ENCODE results near the gene COL1A2. TPM values are rescaled to one million over a fixed set of nuclear protein-coding genes. Genes with fewer than 3 reads are reported as not detected.

Gene COL1A2
- total and polyA plus RNA-seq, 5 donors from 2014 or later = not detected

DNA sequence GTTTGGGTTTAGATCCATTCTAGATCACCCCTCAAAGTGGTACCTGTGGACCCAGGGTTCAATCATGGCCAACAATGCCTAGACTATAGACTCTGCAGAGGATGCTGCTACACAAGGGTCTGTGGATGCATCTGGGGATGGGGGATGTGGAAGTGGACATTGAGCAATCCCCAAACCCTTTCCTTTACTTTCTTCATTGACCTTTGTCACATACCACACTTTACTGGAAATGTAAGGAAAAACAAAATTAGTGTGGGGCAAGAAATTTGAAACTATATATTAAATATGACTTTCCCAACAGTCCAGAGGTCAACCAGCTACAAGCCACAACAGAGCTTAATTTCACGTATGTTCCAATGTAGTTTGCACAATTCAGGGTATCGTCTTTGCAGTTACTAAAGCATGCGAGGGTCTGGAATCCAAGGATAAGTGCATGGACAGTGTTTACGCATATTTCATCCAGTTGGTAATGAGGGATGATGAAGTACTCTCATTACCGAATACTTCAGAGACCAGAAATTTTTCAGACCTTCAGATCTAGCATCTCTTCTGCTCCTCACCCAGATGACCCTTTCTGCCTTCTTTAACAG lies 81.7 kb downstream of the COL1A2 start:
- Mint-ChIP-seq H3K9me3 (peaks cover 0 to 5% (median 1%) of the 10 kb centered on the region in 7 donors), H3K27ac (no peak overlapping the region), H3K36me3 (no peaks in the 10 kb centered on the region), H3K4me3 (no peak overlapping the region), H3K27me3 (peaks cover 30% of the 10 kb centered on the region), H3K4me1 (no peaks in the 10 kb centered on the region)
- peaks cover 4 to 6% of the 10 kb centered on the region in 2 experiments for H3K9me3 ChIP-seq (ENCODE audit: control insufficient read depth in 2 of 2, low read length in 2 of 2)
- H3K27me3 ChIP-seq (ENCODE audit: control insufficient read depth, insufficient read depth, low read length) = peaks cover 5% of the 10 kb centered on the region
- no peak for ATAC-seq (ENCODE audit: low read depth in 2 of 2)
- no peaks in the 10 kb centered on the region for H3K36me3 ChIP-seq (ENCODE audit: control insufficient read depth, insufficient read depth, low read length)
- no peak overlapping the region for H3K4me3 ChIP-seq (ENCODE audit: low read depth, low read length)
- DNase-seq = no peak
- H3K4me1 ChIP-seq (ENCODE audit: control insufficient read depth, insufficient read depth, low read length, poor library complexity, severe bottlenecking) = no peaks in the 10 kb centered on the region
- H3K27ac ChIP-seq (ENCODE audit: insufficient read depth, low read length, poor library complexity, severe bottlenecking) = no peak overlapping the region

DNA sequence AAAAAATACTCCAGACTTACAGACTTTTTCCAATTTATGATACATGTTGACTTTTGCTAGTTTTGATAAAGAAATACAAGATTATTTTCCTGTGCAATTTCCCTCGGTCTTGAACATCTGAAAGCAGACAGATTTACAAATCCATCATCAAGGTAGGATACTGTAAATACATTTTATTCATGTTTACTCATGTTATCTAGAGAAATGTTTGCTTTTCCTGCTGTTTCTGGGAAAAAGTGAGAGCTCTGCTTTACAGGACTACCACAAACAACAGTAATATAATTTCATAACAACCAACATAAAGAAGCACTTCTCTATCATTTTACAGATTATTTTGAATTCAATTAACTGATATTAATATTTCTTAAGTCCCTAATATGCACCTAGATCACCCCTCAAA lies 83.2 kb downstream of the COL1A2 start:
- no peak overlapping the region for H3K27ac ChIP-seq (ENCODE audit: insufficient read depth, low read length, poor library complexity, severe bottlenecking)
- H3K27ac Mint-ChIP-seq = no peak overlapping the region
- H3K9me3 Mint-ChIP-seq = peaks cover 0 to 1% (median 0%) of the 10 kb centered on the region in 7 donors
- H3K36me3 Mint-ChIP-seq = no peaks in the 10 kb centered on the region
- DNase-seq (no peak), ATAC-seq (ENCODE audit: low read depth in 2 of 2) (no peak)
- H3K4me3 Mint-ChIP-seq = no peak overlapping the region
- no peaks in the 10 kb centered on the region for H3K36me3 ChIP-seq (ENCODE audit: control insufficient read depth, insufficient read depth, low read length)
- H3K27me3 Mint-ChIP-seq = peaks cover 30% of the 10 kb centered on the region
- H3K9me3 ChIP-seq (ENCODE audit: control insufficient read depth in 2 of 2, low read length in 2 of 2) = no peaks in the 10 kb centered on the region
- no peaks in the 10 kb centered on the region for H3K4me1 Mint-ChIP-seq
- H3K4me3 ChIP-seq (ENCODE audit: low read depth, low read length) = no peak overlapping the region
- H3K4me1 ChIP-seq (ENCODE audit: control insufficient read depth, insufficient read depth, low read length, poor library complexity, severe bottlenecking) = no peaks in the 10 kb centered on the region
- peaks cover 5% of the 10 kb centered on the region for H3K27me3 ChIP-seq (ENCODE audit: control insufficient read depth, insufficient read depth, low read length)

DNA sequence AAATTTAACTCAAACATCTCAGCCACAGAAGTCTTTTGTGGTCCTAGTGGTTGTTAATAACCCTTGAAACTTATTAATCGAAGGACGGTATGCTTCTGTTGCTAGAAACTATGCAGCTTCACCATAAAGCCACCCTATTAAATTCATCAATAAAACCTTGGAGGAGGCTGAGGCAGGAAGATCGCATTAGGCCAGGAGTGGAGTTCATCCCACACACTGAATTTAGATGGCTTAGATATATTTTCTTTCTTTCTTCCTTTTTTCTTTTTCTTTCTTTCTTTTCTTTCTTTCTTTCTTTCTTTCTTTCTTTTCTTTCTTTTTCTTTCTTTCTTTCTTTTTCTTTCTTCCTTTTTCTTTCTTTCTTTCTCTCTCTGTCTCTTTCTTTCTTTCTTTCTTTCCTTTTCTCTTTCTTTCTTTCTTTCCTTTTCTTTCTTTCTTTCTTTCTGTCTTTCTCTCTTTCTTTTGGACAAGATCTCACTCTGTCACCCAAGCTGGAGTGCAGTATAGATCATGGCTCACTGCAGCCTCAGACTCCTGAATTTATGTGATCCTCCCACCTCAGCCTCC lies 84.0 kb downstream of the COL1A2 start:
- Histone ChIP-seq H3K4me3 (ENCODE audit: low read depth, low read length) (no peak overlapping the region), H3K27ac (ENCODE audit: insufficient read depth, low read length, poor library complexity, severe bottlenecking) (no peak overlapping the region), H3K9me3 (ENCODE audit: control insufficient read depth in 2 of 2, low read length in 2 of 2) (no peaks in the 10 kb centered on the region), H3K36me3 (ENCODE audit: control insufficient read depth, insufficient read depth, low read length) (no peaks in the 10 kb centered on the region), H3K4me1 (ENCODE audit: control insufficient read depth, insufficient read depth, low read length, poor library complexity, severe bottlenecking) (no peaks in the 10 kb centered on the region), H3K27me3 (ENCODE audit: control insufficient read depth, insufficient read depth, low read length) (peaks cover 5% of the 10 kb centered on the region)
- Mint-ChIP-seq H3K9me3 (peaks cover 0 to 1% (median 0%) of the 10 kb centered on the region in 7 donors), H3K4me1 (no peaks in the 10 kb centered on the region), H3K27ac (no peak overlapping the region), H3K4me3 (no peak overlapping the region), H3K27me3 (peaks cover 32% of the 10 kb centered on the region), H3K36me3 (no peaks in the 10 kb centered on the region)
- DNase-seq = no peak
- no peak for ATAC-seq (ENCODE audit: low read depth in 2 of 2)

Other genes starting within 250 kb of the COL1A2 start
- gene CASD1, start 114.9 kb downstream of the COL1A2 start, total RNA-seq = 21.8 TPM
- 10 to 100 TPM in 1 of 4 donors, 1 to 10 TPM in 3; 7.8 to 10.9 (median 8.6) TPM for gene CASD1, start 114.9 kb downstream of the COL1A2 start, polyA plus RNA-seq